HG03558 (cell line): Measurements from ENCODE around the gene DLGAP4.

Source experiments
- ATAC-seq: cut with Tn5 transposase; IDR thresholded peaks from one replicate; pipeline ENCODE4 v1.9.1; 2021; ENCODE audit warnings: moderate number of reproducible peaks; ENCODE audit not compliant: unreplicated experiment; ENCODE audit errors: extremely low read depth

DLGAP4 gene

GRCh38 chr20:36305602-36306551 lies at the start of gene DLGAP4:
TSS of gene DLGAP4 (plus strand) at chr20:36306339. CDS start at chr20:36431718, 125,379 bp downstream.
- no peak for ATAC-seq

- no peak for ATAC-seq
These were observed 46.7 kb upstream of the DLGAP4 start for GRCh38 chr20:36259177-36260061.

- ATAC-seq: no peak
These were observed 45.8 kb upstream of the DLGAP4 start for GRCh38 chr20:36260316-36260715.

- no peak for ATAC-seq
These were observed 44.6 kb upstream of the DLGAP4 start for GRCh38 chr20:36261389-36262105.

- ATAC-seq: no peak
These were observed 43.7 kb upstream of the DLGAP4 start for GRCh38 chr20:36262440-36262839.

GRCh38 chr20:36264426-36265246 lies 41.5 kb upstream of the DLGAP4 start:
- no peak for ATAC-seq

- no peak for ATAC-seq
These were observed 40.0 kb upstream of the DLGAP4 start for GRCh38 chr20:36266189-36266588.

- ATAC-seq: no peak
These were observed 38.3 kb upstream of the DLGAP4 start for GRCh38 chr20:36267605-36268381.

GRCh38 chr20:36268440-36269342 lies 37.4 kb upstream of the DLGAP4 start:
- ATAC-seq: no peak

- ATAC-seq: no peak
These were observed 36.6 kb upstream of the DLGAP4 start for GRCh38 chr20:36269507-36269906.

GRCh38 chr20:36270744-36271638 lies 35.1 kb upstream of the DLGAP4 start:
- ATAC-seq: no peak

- no peak for ATAC-seq
These were observed 34.2 kb upstream of the DLGAP4 start for GRCh38 chr20:36271639-36272546.

- no peak for ATAC-seq
These were observed 33.5 kb upstream of the DLGAP4 start for GRCh38 chr20:36272547-36273220.

- no peak for ATAC-seq
These were observed 32.5 kb upstream of the DLGAP4 start for GRCh38 chr20:36273414-36274180.
